GM18526 (cell line): Measurements from ENCODE around the gene CHMP3.

ENCODE experiments used
- POLR2A ChIP-seq: IDR thresholded peaks from 3 replicates; pipeline ENCODE4 v1.6.1; 2011; ENCODE audit not compliant: insufficient read length; ENCODE audit errors: extremely low read depth

CHMP3 gene

GRCh38 chr2:86482034-86482433 is 81.2 kb downstream of the CHMP3 start:
- no peak for TF ChIP-seq POLR2A

- TF ChIP-seq POLR2A, result no peak
Measured at GRCh38 chr2:86480105-86480504, 83.1 kb downstream of the CHMP3 start.

- TF ChIP-seq POLR2A, result no peak
Measured at GRCh38 chr2:86477349-86477748, 85.9 kb downstream of the CHMP3 start.

- TF ChIP-seq POLR2A, result no peak
Measured at GRCh38 chr2:86476918-86477317, 86.3 kb downstream of the CHMP3 start.

- TF ChIP-seq POLR2A, result no peak
Measured at GRCh38 chr2:86476092-86476491, 87.2 kb downstream of the CHMP3 start.

- no peak for TF ChIP-seq POLR2A
Measured at GRCh38 chr2:86471637-86472036, 91.6 kb downstream of the CHMP3 start.

GRCh38 chr2:86470890-86471289 is 92.4 kb downstream of the CHMP3 start:
- TF ChIP-seq POLR2A, result no peak

- no peak for TF ChIP-seq POLR2A
Measured at GRCh38 chr2:86468162-86469033, 94.8 kb downstream of the CHMP3 start.

- TF ChIP-seq POLR2A, result no peak
Measured at GRCh38 chr2:86466306-86466705, 96.9 kb downstream of the CHMP3 start.

GRCh38 chr2:86464652-86465051 is 98.6 kb downstream of the CHMP3 start:
- TF ChIP-seq POLR2A, result no peak

GRCh38 chr2:86461042-86461743 is 102.0 kb downstream of the CHMP3 start:
- TF ChIP-seq POLR2A, result no peak

- TF ChIP-seq POLR2A, result no peak
Measured at GRCh38 chr2:86455181-86455580, 108.1 kb downstream of the CHMP3 start.

- TF ChIP-seq POLR2A, result no peak
Measured at GRCh38 chr2:86454238-86454637, 109.0 kb downstream of the CHMP3 start.

- no peak for TF ChIP-seq POLR2A
Measured at GRCh38 chr2:86453836-86454235, 109.4 kb downstream of the CHMP3 start.
